Measurements from ENCODE around the gene POC1A.

GRCh38 chr3:52146189-52146588 is 8.0 kb downstream of the POC1A start:
- TF ChIP-seq CTCF (conservative IDR thresholded peaks at IDR 0.05; ENCODE audit: low read depth, low read length) (no peak), EZH2 (IDR thresholded peaks at IDR 0.05; ENCODE audit: low read length, unreplicated experiment) (no peak), EZH2phosphoT487 (IDR thresholded peaks at IDR 0.05; ENCODE audit: borderline replicate concordance, low read length) (no peak)
